HG03354 (cell line): ENCODE data around the gene EPHB3.

Experiments used
- ATAC-seq: cut with Tn5 transposase; IDR thresholded peaks from one replicate; pipeline ENCODE4 v1.9.1; 2021; ENCODE audit warnings: mild to moderate bottlenecking; ENCODE audit not compliant: unreplicated experiment, poor library complexity, severe bottlenecking

Gene EPHB3

GRCh38 chr3:184576457-184577240 lies 15.1 kb downstream of the EPHB3 start:
- ATAC-seq: no peak

GRCh38 chr3:184577546-184577945 lies 16.0 kb downstream of the EPHB3 start:
- no peak for ATAC-seq

DNA sequence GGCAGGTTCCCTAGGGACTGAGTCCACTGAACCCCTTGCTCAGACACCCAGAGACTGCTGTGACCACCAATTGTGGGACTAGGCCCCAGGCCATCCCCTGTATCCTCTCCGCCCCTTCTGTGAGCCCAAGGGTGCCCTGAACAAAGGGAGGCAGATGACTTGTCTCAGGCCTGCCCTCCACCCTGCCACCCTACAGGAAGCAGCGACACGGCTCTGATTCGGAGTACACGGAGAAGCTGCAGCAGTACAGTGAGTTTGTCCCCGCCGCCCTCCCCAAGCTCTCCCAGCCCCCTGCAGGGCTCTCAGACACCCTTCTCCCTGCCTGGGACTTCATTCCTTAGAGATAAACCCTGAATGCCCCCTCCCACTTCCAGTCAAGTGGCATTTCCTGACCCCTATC lies 16.6 kb downstream of the EPHB3 start:
- no peak for ATAC-seq

DNA sequence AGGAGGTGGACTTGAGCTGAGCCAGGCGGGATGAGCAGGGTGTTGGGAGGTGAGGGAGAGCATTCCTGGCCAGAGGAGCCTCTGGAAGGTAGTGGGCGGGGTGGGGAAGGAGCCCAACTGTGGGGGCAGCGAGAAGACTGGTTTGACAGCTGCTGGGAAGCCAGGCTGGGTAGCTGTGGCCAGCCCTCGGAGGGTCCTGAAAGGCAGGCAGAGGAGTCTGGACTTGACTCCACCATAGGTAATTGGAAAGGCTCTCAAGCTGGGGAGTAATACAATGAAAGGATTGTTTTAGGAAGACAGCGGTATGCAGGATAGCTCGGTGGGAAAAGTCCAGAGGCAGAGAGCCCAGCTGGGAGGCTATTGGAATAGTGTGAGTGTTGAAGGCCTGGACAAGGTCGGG lies 17.2 kb downstream of the EPHB3 start:
- ATAC-seq: no peak

- ATAC-seq: no peak
These were observed 17.9 kb downstream of the EPHB3 start for GRCh38 chr3:184579513-184579912.

GRCh38 chr3:184580376-184580775 lies 18.8 kb downstream of the EPHB3 start:
- no peak for ATAC-seq

- no peak for ATAC-seq
These were observed 19.8 kb downstream of the EPHB3 start for GRCh38 chr3:184581331-184581855.

GRCh38 chr3:184582646-184583577 lies 21.3 kb downstream of the EPHB3 start:
- ATAC-seq: no peak

DNA sequence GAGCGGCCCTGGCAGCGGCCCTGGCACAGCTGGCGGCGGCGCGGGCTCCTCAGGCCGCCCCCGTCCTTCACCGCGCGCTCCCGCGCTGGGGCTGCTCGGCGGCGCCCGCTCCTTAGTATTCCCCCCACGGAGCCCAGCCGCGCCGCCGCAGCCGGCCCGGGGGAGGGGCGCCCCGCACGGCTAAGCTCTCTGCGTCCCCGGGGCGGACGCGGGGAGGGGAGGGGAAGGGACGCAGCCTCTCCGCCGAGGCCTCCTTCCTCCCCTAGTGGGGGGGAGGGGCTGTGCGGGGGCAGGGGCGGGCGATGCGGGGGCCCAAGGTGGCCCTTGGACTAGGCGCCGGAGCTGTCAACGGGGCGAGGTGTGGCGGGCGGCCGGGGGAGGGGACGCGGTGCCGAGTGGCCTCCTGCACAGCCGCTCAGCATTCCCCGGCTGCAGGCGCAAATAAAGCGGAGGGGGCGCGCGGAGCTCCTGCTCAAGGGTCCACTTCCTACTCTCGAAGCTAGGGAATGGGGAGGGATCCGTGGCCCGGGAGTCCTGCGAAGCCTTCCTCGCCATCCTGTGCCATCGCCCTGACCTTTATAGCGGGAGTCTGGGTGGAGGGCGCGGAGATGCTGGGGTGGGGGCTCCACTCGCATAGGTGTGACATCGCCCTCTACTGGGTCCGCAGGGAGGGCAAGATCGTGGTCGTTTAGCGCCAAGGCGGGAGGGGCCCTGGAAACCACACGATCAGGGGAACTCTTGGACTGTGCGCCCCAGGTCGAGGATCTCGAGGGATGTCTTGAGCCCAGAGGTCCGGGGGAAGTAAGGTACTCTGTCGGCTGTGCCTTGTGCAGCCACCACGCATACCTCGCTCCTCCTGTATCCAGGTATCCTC lies 22.2 kb downstream of the EPHB3 start:
- ATAC-seq: no peak

- ATAC-seq: no peak
These were observed 22.9 kb downstream of the EPHB3 start for GRCh38 chr3:184584464-184584891.

DNA sequence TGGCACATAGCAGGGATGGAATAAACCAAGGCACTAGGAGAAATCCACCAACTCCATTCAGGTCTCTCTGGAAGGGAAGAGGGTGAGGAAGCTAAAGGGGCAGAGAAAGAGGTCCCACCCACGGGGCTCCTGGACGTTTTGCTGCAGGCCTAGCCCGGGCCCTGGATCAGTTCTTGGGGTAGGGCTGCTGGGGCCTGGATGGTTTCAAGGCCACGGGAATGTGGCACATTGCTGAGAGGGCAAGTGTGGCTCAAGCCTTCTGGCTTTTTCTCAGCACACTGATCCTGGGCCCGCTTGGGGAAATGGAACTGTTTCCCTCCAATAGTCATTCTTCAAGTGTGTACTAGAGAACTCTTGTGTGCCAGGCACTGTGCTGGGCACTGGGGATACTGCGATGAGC lies 24.0 kb downstream of the EPHB3 start:
- ATAC-seq: no peak

DNA sequence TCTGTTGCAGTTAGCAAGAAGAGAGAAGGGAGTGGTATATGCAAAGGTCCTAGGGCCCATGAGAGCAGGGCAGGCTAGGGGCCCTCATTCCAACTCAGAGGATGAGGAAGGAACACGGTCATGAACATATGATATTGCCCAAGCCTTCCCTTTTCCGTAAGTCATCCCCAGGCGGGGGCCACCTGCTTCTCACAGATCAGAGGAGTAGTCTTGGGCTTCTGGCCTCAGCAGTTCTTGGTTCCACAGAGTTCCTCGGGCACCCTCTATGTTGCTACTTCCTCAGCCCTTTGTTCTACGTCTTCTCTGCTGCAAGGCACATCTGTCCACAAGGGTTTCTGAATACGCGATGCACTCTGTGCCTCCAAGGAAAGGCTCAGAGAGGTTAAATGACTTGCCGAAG lies 25.3 kb downstream of the EPHB3 start:
- no peak for ATAC-seq

DNA sequence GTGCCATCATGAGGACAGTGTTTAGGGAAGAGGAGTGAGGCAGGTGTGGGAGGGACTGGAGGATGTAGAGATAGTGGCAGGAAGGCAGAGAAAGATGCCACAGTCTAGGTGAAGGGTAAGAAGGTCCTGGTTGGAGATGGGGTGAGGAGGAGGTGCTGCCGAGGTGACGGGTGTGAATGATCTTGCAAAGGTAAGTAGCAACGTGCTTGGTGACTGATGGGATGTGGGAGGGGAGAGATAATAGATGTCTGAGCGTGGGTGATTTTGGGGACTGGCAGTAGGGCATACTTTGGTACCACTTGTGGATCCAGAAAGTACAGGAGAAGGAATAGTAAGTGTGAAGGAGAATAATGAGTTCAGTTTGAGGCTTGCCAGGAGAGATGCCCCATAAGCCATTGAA lies 27.2 kb downstream of the EPHB3 start:
- no peak for ATAC-seq

DNA sequence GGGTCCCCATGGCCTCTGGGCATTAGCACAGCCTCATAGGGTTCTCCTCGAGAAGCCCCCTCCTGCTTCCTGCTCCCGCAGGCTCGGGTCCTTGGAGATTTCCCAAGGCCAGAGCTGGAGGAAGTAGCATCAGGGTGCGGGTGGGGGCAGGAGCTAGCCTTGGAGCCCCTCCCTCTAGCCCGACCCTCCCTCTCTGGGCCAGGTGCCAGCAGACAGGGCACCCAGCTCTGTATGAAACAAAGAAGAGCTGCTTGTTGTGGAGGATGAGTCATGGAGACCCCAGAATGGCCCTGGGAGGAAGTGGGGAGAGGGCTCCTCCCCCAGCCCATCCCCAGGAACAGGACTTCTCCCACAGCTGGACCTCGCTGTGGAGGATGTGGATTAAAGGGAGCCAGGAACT lies 29.2 kb downstream of the EPHB3 start:
- no peak for ATAC-seq

DNA sequence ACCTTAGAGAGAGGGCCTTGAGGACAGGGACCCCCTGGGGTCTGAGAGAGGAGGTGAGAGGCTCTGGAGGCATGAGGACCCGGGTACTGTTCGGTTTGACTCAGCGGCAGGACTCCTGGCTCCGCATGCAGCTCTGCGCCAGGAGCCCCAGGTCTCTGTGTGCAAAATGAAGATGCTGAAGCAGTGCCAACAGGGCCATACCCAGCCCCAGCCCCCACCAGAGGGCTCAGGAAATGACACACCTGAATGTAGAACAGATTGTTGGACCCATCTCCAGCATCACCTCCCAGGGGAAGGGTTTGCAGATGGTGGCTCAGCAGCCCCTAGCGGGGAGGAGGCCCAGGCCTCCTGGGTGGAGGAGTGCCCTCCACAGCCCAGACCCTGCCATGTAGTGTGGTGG lies 30.2 kb downstream of the EPHB3 start:
- no peak for ATAC-seq

DNA sequence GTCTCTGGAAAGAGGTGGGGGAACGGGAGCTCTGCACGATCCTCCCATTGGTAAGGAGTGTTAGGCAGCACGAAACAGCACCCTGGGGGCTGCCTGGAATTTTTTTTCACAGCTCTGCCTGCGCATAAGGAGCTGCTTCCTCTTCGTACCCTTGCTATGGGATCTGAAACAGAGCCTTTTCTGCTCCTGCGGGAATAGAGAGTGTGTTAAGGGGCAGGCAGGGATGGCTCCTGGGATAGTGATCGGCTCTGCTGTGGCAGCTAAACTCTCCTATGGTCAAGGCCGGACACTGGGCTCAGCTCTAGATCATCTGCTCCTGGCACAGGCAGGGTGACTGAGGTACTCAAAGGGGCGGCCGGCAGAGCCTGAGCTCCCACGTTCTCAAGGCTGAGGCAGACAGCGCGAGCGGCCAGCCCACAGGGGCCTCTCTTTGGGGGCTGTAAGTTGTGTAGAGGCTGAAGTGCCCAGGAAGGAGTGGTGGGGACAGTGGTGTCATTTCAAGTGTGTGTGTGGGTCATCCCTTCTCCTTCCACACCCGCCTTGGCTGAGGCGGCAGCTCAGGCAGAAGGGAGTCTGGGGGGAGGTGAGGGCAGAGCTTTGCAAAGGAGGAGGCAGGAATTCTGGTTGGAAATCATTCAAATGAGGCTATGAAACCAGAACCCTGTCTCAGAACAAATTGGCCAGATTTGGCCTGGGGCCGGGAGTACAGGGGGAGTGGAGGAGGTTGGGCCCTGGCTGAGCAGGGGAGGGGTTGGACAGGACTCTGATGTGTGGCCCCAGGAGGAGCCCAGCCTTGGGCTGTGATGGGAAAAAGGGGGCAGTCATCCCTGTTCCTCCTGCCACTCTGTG lies 31.0 kb downstream of the EPHB3 start:
- no peak for ATAC-seq

DNA sequence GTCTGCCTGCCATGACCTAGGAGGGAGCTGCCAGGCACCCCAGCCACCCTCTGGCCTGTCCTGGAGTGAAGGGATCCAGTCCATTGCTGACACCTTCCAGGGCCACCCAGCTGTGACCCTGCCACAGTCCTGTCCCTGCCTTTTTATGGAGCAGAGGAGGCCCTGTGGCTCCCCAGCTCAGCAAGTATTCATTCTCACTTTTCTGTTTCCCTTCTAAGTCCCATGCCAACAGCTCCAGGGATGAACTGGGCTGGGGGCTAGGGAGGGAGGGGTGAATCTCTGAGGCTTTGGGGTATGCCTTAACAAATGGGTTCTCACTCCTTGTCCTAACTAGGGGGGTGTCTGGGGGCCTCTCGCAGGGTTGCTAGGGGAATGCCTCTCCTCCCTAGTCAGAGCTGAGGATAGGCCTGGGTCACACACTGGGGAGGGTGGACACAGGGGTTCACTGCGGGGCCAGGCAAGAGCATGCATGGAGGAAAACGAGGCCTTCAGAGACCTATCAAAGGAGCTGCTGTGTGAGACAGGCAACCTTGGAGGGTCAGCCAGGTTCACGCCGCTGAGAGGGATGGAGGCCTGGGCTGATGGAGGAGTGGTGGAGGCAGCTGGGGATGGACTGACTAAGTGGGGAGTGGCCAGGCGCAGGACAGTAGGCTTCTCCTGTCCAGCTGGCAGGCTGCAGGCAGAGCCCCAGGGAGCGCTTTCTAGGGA lies 31.8 kb downstream of the EPHB3 start:
- no peak for ATAC-seq

DNA sequence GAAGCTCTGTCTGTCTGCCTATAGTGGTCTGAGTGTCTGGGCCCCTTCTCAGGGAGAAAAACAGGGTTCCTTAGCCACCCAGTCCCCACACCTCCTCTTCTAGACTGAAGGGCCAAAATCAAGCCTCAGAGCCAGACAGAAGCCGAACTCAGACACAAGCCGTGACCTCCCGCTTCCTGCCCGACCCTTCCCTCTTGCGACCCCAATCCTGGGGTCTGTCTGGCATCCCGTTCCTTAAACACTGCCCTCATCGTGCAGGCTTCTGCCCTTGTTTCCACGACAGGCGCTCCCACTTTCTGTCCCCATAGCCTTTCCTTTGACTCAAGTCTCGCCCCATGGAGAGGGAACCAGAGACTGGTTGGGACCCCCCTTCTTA lies 32.3 kb downstream of the EPHB3 start:
- no peak for ATAC-seq
